ENCODE measurements around the gene GPR158.
"Not testable (repeated sequence)": the region's sequence is repeated elsewhere in the genome, so short reads cannot be mapped to it uniquely, and the experiment has no call there.

Gene GPR158

DNA sequence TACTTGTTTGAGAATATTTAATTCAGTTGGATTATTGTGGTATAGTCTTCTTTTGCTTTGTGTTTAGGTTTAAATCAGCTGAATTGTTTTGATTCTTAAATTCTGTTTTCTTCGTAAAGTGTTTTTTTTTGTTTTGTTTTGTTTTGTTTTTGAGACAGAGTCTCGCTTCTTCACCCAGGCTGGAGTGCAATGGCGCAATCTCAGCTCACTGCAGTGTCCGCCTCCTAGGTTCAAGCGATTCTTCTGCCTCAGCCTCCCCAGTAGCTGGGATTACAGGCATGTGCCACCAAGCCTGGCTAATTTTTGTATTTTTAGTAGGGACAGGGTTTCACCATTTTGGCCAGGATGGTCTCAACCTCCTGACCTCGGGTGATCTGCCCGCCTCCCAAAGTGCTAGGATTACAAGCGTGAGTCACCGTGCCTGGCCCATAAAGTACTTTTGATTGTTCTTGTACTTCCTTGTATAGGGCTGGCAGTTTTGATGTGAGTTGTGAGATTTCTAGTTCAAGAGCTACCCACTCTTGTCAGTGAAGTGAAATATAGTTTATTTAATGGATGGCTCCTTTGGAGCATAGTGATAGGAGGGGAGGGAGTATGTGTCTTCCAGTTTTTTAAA lies 142.9 kb downstream of the GPR158 start:
- DNase-seq = not testable (repeated sequence)

DNA sequence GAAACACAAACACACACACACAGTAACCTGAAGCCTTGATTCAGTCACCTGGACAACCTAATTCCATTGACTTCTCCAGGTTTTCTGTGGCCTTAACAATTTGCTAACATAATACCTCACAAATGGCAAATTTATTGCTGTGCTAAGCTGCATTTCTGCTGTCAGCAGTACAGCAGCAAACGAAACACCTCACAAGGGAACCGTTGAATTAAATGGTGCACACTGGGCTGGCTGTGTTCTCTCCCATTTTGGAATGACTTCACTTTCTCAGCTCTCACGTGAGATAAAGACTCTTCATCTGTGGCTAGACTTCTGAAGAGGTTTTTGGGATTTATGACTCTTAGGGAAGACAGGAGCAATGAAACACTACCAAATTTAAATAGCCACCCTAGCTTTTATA lies 152.5 kb downstream of the GPR158 start:
- DNase-seq = no peak

- DNase-seq = no peak
These were observed 153.6 kb downstream of the GPR158 start for GRCh38 chr10:25328361-25328760.

GRCh38 chr10:25329587-25329986 lies 154.8 kb downstream of the GPR158 start:
- not testable (repeated sequence) for DNase-seq

- no peak for DNase-seq
These were observed 159.6 kb downstream of the GPR158 start for GRCh38 chr10:25334445-25334844.

DNA sequence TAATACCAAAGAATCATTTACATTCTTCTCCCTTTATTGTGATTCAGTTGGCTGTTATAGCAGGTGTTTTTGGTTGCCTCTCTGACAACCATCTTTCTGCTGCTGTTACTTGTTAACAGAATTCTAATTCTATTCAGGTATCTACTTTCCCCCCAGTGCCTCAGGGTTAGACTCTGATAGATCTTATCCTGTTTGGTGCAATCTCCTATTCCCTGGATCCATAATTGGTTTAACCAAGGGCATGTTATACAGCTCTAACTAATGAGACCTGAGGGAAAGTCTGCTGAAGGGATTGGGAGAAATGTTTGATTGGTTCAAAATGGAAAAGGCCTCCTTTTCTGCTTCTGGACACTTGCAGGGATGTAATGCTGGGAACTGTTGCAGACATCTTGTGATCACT lies 161.5 kb downstream of the GPR158 start:
- no peak for DNase-seq

DNA sequence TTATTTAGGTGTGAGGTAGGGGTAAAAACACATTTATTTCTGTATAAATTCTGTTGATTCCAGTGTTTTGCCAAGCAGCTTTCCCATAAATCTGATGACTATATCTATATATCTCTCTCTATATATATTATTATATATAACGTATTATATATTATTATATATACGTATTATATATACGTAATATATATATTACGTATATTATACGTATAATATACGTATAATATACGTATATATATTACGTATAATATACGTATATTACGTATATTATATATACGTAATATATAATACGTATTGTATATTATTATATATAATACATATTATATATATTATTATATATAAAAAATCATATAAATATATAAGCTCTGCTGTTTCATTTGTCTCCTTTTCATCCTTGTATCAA lies 163.5 kb downstream of the GPR158 start:
- no peak for DNase-seq

DNA sequence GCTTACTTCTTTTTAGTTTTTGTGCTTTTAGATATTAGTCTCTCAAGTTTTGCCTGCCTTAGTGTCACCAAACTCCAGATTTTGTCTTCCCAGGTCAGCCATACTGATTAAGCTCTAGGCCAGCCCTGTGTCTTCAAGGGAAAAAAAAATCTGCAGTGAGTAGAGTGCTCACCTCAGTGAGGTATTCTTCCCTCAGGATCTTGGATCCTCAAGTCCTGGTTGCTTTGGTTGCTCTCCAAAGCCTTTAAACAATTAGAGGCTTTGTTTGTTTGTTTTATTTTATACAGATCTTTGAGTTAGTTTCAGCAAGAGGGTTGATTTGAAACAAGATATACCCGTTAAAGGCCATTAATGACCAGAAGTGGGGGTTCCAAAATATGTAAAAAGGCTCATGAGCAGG lies 165.2 kb downstream of the GPR158 start:
- DNase-seq = no peak

DNA sequence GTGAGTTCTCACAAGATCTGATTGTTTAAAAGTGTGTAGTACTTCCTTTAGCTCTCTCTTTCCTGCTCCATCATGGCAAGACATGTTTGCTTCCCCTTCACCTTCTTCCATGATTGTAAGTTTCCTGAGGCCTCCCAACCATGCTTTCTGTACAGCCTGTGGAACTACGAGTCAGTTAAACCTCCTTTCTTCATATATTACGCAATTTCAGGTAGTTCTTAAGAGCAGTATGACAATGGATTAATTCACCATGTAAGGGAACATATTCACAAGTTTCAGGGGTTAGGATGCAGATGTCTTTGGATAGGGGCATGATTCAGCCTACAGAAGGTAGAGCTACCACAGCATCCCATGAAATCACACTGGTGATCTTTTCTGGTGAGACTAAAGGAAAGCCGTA lies 174.7 kb downstream of the GPR158 start:
- DNase-seq = no peak

DNA sequence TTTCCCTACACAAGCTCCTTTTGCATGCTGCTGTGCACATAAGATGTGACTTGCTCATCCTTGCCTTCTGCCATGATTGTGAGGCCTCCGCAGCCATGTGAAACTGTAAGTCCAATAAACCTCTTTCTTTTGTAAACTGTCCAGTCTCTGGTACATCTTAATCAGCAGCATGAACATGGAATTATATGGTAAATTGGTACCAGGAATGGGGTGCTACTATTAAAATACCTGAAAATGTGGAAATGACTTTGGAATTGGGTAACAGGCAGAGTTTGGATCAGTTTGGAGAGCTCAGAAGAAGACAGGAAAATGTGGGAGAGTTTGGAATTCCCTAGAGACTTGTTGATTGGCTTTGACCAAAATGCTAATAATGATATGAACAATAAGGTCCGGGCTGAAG lies 181.8 kb downstream of the GPR158 start:
- no peak for DNase-seq

GRCh38 chr10:25357269-25357668 lies 182.5 kb downstream of the GPR158 start:
- DNase-seq = no peak

DNA sequence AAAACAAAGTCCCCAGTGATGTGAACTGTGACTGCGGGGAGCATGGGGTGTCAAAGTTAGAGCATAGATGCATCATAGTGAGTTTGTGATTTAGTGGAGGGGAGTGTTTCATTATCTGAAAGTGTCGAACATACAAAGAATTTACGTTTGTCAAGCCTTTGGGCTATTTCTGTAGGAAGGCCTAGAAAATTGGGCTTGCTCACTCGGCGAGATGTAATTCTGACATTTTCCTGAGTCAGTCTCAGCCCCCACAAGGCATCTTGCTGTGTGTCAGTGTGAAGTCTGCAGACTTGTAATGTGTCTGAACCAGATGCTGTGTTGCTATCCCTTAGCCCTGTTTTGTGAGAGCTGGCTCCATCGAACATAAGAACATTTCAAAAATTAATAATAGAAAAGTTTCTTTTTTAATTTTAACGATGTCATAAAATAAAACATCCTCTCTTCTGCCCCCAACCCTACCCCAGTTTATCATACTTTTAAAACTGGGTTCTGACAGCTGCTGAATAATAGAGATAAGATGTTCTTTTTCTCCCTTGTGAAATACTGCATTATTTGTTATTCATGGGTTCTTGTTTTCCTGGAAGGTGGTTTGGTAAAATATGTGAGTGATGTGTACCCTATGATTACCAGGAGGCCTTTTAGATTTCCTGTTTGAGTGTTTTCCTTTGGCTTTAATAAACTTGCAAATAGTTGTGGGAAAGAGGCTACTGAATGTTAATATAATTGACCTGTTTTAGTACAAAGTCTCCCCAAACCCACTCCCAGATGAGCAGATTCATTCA lies 207.4 kb downstream of the GPR158 start:
- DNase-seq = no peak

DNA sequence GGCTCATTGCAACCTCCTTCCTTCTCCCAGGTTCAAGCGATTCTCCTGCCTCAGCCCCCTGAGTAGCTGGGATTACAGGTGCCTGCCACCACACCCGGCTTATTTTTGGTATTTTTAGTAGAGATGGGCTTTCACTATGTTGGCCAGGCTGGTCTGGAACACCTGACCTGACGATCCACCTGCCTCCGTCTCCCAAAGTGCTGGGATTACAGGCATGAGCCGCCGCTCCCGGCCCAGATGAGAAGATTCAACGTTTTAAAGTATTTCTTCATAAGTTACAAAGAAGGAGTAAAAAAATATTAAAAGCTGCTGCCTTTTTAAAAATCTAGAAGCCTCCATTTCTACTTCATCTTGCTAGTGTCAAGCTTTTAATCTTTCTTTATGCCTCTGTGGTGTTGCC lies 208.1 kb downstream of the GPR158 start:
- not testable (repeated sequence) for DNase-seq

DNA sequence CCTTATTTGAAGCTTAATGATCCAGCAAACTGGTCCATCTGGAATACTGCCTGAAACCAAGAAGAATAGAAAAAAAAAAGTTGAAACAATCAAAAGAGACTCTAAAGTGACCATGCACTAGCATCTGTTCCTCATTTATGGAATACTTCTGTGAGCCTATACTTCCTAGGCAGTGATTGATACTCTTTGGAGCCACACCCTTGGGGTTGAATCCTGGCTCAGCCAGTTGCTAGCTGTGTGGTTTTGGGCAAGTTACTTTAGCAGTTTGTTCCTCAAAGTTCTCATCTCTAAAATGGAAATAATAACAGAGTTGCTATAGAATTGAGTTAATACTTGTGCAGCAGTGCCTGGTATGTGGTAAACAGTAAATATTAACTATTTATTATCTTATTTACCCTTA lies 208.9 kb downstream of the GPR158 start:
- DNase-seq = no peak

- DNase-seq = no peak
These were observed 209.8 kb downstream of the GPR158 start for GRCh38 chr10:25384618-25385017.

- no peak for DNase-seq
These were observed 213.5 kb downstream of the GPR158 start for GRCh38 chr10:25388188-25388861.

- DNase-seq = no peak
These were observed 214.0 kb downstream of the GPR158 start for GRCh38 chr10:25388862-25389206.

GRCh38 chr10:25390733-25391132 lies 215.9 kb downstream of the GPR158 start:
- DNase-seq = no peak

DNA sequence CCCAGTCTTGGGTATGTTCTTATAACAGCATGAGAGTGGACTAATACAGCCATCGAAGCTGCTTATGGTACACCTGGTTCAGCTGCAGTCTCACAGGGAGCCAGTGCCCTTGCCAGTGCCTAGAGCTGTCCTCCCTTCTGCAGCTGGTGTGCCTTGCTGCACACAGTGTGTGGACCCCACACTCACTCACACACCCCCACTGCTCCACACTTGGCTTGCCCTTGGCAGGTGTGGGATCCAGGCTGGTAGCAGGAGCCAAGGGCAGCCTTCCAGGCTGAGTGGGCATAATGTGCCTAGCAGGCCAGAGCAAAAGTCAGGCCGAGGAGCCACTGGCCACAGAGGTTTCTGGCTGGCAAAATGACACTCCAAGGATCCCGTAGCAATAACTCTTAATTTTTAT lies 217.3 kb downstream of the GPR158 start:
- no peak for DNase-seq

GRCh38 chr10:25393621-25394020 lies 218.8 kb downstream of the GPR158 start:
- no peak for DNase-seq

GRCh38 chr10:25398680-25399079 lies 223.9 kb downstream of the GPR158 start:
- DNase-seq = no peak

- no peak for DNase-seq
These were observed 231.1 kb downstream of the GPR158 start for GRCh38 chr10:25405871-25406270.

DNA sequence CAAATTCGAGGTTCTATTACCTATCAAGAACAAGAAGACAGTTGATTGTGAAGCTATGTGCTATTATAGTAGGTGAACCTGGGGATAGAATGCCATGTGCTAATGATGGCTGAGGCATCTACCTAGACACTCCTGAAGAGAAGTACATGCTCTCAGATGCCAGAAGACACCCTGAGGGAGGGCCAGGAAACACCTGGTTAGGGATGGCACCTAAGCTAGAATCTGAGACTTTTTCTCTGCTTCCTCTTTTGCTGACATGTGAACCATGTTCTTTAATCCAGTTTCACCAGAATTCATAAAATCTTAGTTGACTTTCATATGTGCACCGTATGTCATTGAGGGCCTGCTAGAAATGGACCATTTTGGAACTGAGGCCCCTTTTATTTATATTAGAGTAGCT lies 242.8 kb downstream of the GPR158 start:
- DNase-seq = no peak

- DNase-seq = no peak
These were observed 251.0 kb downstream of the GPR158 start for GRCh38 chr10:25425776-25426175.

Data from SW 1271 (cell line).